Measurements from ENCODE around the gene ANGPTL8.

ANGPTL8 gene

GRCh38 chr19:11236324-11237301 lies 2.8 kb upstream of the ANGPTL8 start:
- DNase-seq (ENCODE audit: low read depth): no peak

GRCh38 chr19:11237321-11237720 lies 2.1 kb upstream of the ANGPTL8 start:
- no peak for DNase-seq (ENCODE audit: low read depth)

GRCh38 chr19:11238041-11238440 lies 1.4 kb upstream of the ANGPTL8 start:
- DNase-seq (ENCODE audit: low read depth): no peak

- no peak for DNase-seq (ENCODE audit: low read depth)
Measured at GRCh38 chr19:11238781-11239376, 540 bp upstream of the ANGPTL8 start.

- DNase-seq (ENCODE audit: low read depth): no peak
Measured at GRCh38 chr19:11240008-11240444, 607 bp downstream of the ANGPTL8 start.

- no peak for DNase-seq (ENCODE audit: low read depth)
Measured at GRCh38 chr19:11242025-11242424, 2.6 kb downstream of the ANGPTL8 start.

GRCh38 chr19:11242864-11243797 lies 3.7 kb downstream of the ANGPTL8 start:
- DNase-seq (ENCODE audit: low read depth): no peak

GRCh38 chr19:11243798-11244169 lies 4.4 kb downstream of the ANGPTL8 start:
- DNase-seq (ENCODE audit: low read depth): no peak

- no peak for DNase-seq (ENCODE audit: low read depth)
Measured at GRCh38 chr19:11244846-11245589, 5.6 kb downstream of the ANGPTL8 start.

- DNase-seq (ENCODE audit: low read depth): no peak
Measured at GRCh38 chr19:11246941-11247340, 7.5 kb downstream of the ANGPTL8 start.

GRCh38 chr19:11247391-11247790 lies 8.0 kb downstream of the ANGPTL8 start:
- no peak for DNase-seq (ENCODE audit: low read depth)

GRCh38 chr19:11247934-11248333 lies 8.5 kb downstream of the ANGPTL8 start:
- no peak for DNase-seq (ENCODE audit: low read depth)

GRCh38 chr19:11248852-11249251 lies 9.4 kb downstream of the ANGPTL8 start:
- no peak for DNase-seq (ENCODE audit: low read depth)

GRCh38 chr19:11251217-11251616 lies 11.8 kb downstream of the ANGPTL8 start:
- no peak for DNase-seq (ENCODE audit: low read depth)

- DNase-seq (ENCODE audit: low read depth): no peak
Measured at GRCh38 chr19:11251650-11252314, 12.4 kb downstream of the ANGPTL8 start.

- no peak for DNase-seq (ENCODE audit: low read depth)
Measured at GRCh38 chr19:11252665-11253355, 13.4 kb downstream of the ANGPTL8 start.

GRCh38 chr19:11254666-11255065 lies 15.2 kb downstream of the ANGPTL8 start:
- DNase-seq (ENCODE audit: low read depth): no peak

- DNase-seq (ENCODE audit: low read depth): no peak
Measured at GRCh38 chr19:11256189-11256588, 16.8 kb downstream of the ANGPTL8 start.

GRCh38 chr19:11257846-11258380 lies 18.5 kb downstream of the ANGPTL8 start:
- DNase-seq (ENCODE audit: low read depth): no peak

- DNase-seq (ENCODE audit: low read depth): no peak
Measured at GRCh38 chr19:11260996-11261395, 21.6 kb downstream of the ANGPTL8 start.
